Measurements from ENCODE around the gene TPD52L2. TPM values are rescaled to one million over a fixed set of nuclear protein-coding genes. Genes with fewer than 3 reads are reported as not detected.

The TPD52L2 gene
- total RNA-seq, 1 experiment from 2014 or later = 113 TPM

DNA sequence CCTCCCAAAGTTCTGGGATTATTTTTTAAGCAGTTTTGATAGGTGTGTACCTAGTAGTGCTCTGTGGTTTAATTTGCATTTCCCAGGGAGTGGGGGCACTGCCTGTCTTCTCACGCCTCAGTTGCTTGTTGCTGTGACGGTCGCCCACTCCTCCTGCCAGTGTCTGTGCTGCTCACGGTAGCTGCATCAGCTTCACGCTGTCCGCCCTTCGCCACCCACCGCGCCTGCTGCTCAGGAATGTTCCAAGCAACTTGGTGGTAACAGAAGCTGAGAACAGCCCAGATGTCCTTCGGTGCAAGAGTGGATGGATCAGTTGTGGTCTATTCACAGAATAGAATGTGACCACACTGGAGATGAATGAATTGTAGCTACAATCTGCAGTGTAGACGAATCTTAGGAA lies 52.7 kb downstream of the TPD52L2 start:
- in situ Hi-C loops (cut with HindIII; ENCODE audit: low pct_unique_long_range_greater_than_20kb, low sequenced_read_pairs) (no loop called here), intact Hi-C loops (cut with micrococcal nuclease; ENCODE audit: unreplicated experiment) (no loop called here)
- H3K9me3 ChIP-seq (ENCODE audit: control insufficient read depth, insufficient read depth, low read depth, low read length) = no peaks in the 10 kb centered on the region
- ATAC-seq (no peak), DNase-seq (ENCODE audit: low read depth, low spot score) (no peak)
- H3K27ac ChIP-seq (ENCODE audit: low read length) = no peak overlapping the region
- BruUV-seq (replicated peaks) = no TSS peak
- CTCF ChIA-PET = no interaction called here
- no peaks in the 10 kb centered on the region; the same call in 1 of the 2 replicates for H3K36me3 ChIP-seq (ENCODE audit: control insufficient read depth, insufficient read depth, low read length)
- POLR2A ChIA-PET = interaction anchor here (0.7 kb wide), 1 partner anchor 20 kb away, joined by 4 read pairs; no protein-coding TSS in a partner anchor
- H3K4me1 ChIP-seq (ENCODE audit: control insufficient read depth, insufficient read depth, low read length) = peaks cover 3% of the 10 kb centered on the region; the same call in 1 of the 2 replicates
- no peak overlapping the region for H3K4me3 ChIP-seq (ENCODE audit: low read depth in 2 of 2, low read length in 2 of 2)
- H3K27me3 ChIP-seq (ENCODE audit: control insufficient read depth, insufficient read depth, low read length) = no peaks in the 10 kb centered on the region
- TF ChIP-seq TCF7L2 (IDR thresholded peaks at IDR 0.05; ENCODE audit: low read depth, low read length) = no peak
- TF ChIP-seq, protein P1, sequence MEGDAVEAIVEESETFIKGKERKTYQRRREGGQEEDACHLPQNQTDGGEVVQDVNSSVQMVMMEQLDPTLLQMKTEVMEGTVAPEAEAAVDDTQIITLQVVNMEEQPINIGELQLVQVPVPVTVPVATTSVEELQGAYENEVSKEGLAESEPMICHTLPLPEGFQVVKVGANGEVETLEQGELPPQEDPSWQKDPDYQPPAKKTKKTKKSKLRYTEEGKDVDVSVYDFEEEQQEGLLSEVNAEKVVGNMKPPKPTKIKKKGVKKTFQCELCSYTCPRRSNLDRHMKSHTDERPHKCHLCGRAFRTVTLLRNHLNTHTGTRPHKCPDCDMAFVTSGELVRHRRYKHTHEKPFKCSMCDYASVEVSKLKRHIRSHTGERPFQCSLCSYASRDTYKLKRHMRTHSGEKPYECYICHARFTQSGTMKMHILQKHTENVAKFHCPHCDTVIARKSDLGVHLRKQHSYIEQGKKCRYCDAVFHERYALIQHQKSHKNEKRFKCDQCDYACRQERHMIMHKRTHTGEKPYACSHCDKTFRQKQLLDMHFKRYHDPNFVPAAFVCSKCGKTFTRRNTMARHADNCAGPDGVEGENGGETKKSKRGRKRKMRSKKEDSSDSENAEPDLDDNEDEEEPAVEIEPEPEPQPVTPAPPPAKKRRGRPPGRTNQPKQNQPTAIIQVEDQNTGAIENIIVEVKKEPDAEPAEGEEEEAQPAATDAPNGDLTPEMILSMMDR (IDR thresholded peaks at IDR 0.05) = no peak
- no peak for TF ChIP-seq POLR2AphosphoS5 (IDR thresholded peaks at IDR 0.05; ENCODE audit: low read depth, low read length)
- TF ChIP-seq SIN3A (IDR thresholded peaks at IDR 0.05; ENCODE audit: borderline replicate concordance, insufficient read depth, low read depth, low read length) = no peak
- TF ChIP-seq, protein P2, sequence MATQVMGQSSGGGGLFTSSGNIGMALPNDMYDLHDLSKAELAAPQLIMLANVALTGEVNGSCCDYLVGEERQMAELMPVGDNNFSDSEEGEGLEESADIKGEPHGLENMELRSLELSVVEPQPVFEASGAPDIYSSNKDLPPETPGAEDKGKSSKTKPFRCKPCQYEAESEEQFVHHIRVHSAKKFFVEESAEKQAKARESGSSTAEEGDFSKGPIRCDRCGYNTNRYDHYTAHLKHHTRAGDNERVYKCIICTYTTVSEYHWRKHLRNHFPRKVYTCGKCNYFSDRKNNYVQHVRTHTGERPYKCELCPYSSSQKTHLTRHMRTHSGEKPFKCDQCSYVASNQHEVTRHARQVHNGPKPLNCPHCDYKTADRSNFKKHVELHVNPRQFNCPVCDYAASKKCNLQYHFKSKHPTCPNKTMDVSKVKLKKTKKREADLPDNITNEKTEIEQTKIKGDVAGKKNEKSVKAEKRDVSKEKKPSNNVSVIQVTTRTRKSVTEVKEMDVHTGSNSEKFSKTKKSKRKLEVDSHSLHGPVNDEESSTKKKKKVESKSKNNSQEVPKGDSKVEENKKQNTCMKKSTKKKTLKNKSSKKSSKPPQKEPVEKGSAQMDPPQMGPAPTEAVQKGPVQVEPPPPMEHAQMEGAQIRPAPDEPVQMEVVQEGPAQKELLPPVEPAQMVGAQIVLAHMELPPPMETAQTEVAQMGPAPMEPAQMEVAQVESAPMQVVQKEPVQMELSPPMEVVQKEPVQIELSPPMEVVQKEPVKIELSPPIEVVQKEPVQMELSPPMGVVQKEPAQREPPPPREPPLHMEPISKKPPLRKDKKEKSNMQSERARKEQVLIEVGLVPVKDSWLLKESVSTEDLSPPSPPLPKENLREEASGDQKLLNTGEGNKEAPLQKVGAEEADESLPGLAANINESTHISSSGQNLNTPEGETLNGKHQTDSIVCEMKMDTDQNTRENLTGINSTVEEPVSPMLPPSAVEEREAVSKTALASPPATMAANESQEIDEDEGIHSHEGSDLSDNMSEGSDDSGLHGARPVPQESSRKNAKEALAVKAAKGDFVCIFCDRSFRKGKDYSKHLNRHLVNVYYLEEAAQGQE (IDR thresholded peaks at IDR 0.05; ENCODE audit: insufficient read depth in 1 of 2, low read depth in 2 of 2, low read length in 1 of 2) = no peak

DNA sequence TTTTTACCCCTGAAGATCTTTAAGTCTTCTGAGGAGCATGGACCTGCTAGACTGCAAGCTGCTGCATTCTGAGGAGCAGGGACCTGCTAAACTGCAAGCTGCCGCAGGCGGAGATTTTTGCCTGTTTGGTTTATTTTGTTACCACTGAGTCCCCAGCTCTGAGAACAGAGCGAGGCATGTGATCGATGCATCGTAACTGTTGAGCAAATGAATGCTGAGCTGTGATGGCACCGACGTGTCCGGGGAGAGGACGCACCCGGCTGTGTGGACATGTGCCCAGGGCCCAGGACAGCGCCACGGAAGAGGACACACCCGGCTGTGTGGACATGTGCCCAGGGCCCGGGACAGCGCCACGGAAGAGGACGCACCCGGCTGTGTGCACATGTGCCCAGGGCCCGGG lies 54.1 kb downstream of the TPD52L2 start:
- intact Hi-C loops (cut with micrococcal nuclease; ENCODE audit: unreplicated experiment) = no loop called here
- in situ Hi-C loops (cut with HindIII; ENCODE audit: low pct_unique_long_range_greater_than_20kb, low sequenced_read_pairs) = no loop called here
- ChIA-PET CTCF (no interaction called here), POLR2A (no interaction called here)
- Histone ChIP-seq H3K27ac (ENCODE audit: low read length) (no peak overlapping the region), H3K36me3 (ENCODE audit: control insufficient read depth, insufficient read depth, low read length) (no peaks in the 10 kb centered on the region; the same call in 1 of the 2 replicates), H3K9me3 (ENCODE audit: control insufficient read depth, insufficient read depth, low read depth, low read length) (no peaks in the 10 kb centered on the region), H3K4me1 (ENCODE audit: control insufficient read depth, insufficient read depth, low read length) (no peaks in the 10 kb centered on the region), H3K4me3 (ENCODE audit: low read depth in 2 of 2, low read length in 2 of 2) (no peak overlapping the region), H3K27me3 (ENCODE audit: control insufficient read depth, insufficient read depth, low read length) (no peaks in the 10 kb centered on the region)
- no peak for DNase-seq (ENCODE audit: low read depth, low spot score)
- ATAC-seq = no peak
- no TSS peak for BruUV-seq (replicated peaks)
- TF ChIP-seq TCF7L2 (IDR thresholded peaks at IDR 0.05; ENCODE audit: low read depth, low read length) = no peak
- no peak for TF ChIP-seq SIN3A (IDR thresholded peaks at IDR 0.05; ENCODE audit: borderline replicate concordance, insufficient read depth, low read depth, low read length)
- TF ChIP-seq, protein P1 (IDR thresholded peaks at IDR 0.05) = no peak
- TF ChIP-seq, protein P2 (IDR thresholded peaks at IDR 0.05; ENCODE audit: insufficient read depth in 1 of 2, low read depth in 2 of 2, low read length in 1 of 2) = no peak
- no peak for TF ChIP-seq POLR2AphosphoS5 (IDR thresholded peaks at IDR 0.05; ENCODE audit: low read depth, low read length)
